GM10248 (cell line): ENCODE data around the gene GZMB.
"Not testable (repeated sequence)": the region's sequence is repeated elsewhere in the genome, so short reads cannot be mapped to it uniquely, and the experiment has no call there.

Source experiments
- CTCF ChIA-PET: fragments of 300-600 bp; sonication (Branson Sonifier 250); formaldehyde crosslinking; extraction: SDS; loops from one replicate; lab custom pipeline; 2021; ENCODE audit warnings: antibody characterized with exemption; lab: Yijun Ruan, JAX
- POLR2A ChIA-PET: fragments of 350-650 bp; sonication (Branson Sonifier 250); formaldehyde crosslinking; extraction: SDS; loops from one replicate; lab custom pipeline; 2020; ENCODE audit warnings: antibody characterized with exemption; lab: Yijun Ruan, JAX
- DNase-seq: peaks from one replicate; pipeline ENCODE4 v3.0.0; 2012; ENCODE audit errors: extremely low spot score
- CTCF ChIP-seq: IDR thresholded peaks from 2 replicates; pipeline ENCODE4 v1.5.1; 2012; ENCODE audit warnings: mild to moderate bottlenecking, low read depth; ENCODE audit errors: extremely low read depth, missing control alignments, control extremely low read depth

Gene GZMB

GRCh38 chr14:24606297-24606696 lies 27.7 kb downstream of the GZMB start:
- POLR2A ChIA-PET, result no interaction called here
- DNase-seq, result no peak
- CTCF ChIA-PET, result interaction anchor here (0.6 to 3.5 kb wide), 25 partner anchors 9 to 542 kb away, joined by 3 to 24 read pairs (median 5); partner anchors contain the start of gene GZMB
- TF ChIP-seq CTCF, result no peak

- DNase-seq, result peak; percentile 77
- CTCF ChIA-PET, result interaction anchor here (0.6 to 3.5 kb wide), 31 partner anchors 8 to 543 kb away, joined by 3 to 24 read pairs (median 4); partner anchors contain the start of gene GZMB
- POLR2A ChIA-PET, result no interaction called here
- peak; percentile 86 for TF ChIP-seq CTCF
Observed at GRCh38 chr14:24605435-24606190, 28.4 kb downstream of the GZMB start.

- TF ChIP-seq CTCF, result no peak
- POLR2A ChIA-PET, result no interaction called here
- CTCF ChIA-PET, result no interaction called here
- no peak for DNase-seq
Observed at GRCh38 chr14:24597403-24597802, 36.6 kb downstream of the GZMB start.

GRCh38 chr14:24595073-24595808 lies 38.7 kb downstream of the GZMB start:
- ChIA-PET CTCF (interaction anchor here (0.9 to 3.3 kb wide), 4 partner anchors 11 to 39 kb away, joined by 3 to 16 read pairs (median 3); no protein-coding TSS in a partner anchor), POLR2A (no interaction called here)
- no peak for DNase-seq
- TF ChIP-seq CTCF, result no peak

- POLR2A ChIA-PET, CTCF ChIA-PET, DNase-seq: not testable (repeated sequence)
Observed at GRCh38 chr14:24591004-24591403, 43.0 kb downstream of the GZMB start.

GRCh38 chr14:24584402-24584801 lies 49.6 kb downstream of the GZMB start:
- CTCF ChIA-PET, DNase-seq: not testable (repeated sequence)

More at GRCh38 chr14:24584402-24584801, 49.6 kb downstream of the GZMB start:
- POLR2A ChIA-PET, result not testable (repeated sequence)
